Epidermal melanocyte (primary cell): ENCODE results near the gene RERE.

ENCODE experiments used
- DNase-seq: peaks from one replicate; pipeline ENCODE4 v3.0.0; 2011; ENCODE audit warnings: low spot score; ENCODE audit not compliant: insufficient read length

The RERE gene

GRCh38 chr1:8478566-8478965, 338.9 kb downstream of the RERE start:
- no peak for DNase-seq

- no peak for DNase-seq
These were observed 339.5 kb downstream of the RERE start for GRCh38 chr1:8477983-8478362.

GRCh38 chr1:8477166-8477982, 340.1 kb downstream of the RERE start:
- no peak for DNase-seq

GRCh38 chr1:8476006-8476405, 341.4 kb downstream of the RERE start:
- DNase-seq = no peak

GRCh38 chr1:8474369-8474768, 343.1 kb downstream of the RERE start:
- DNase-seq = no peak

- no peak for DNase-seq
These were observed 343.5 kb downstream of the RERE start for GRCh38 chr1:8473891-8474300.

GRCh38 chr1:8473121-8473875, 344.1 kb downstream of the RERE start:
- DNase-seq = no peak

GRCh38 chr1:8472668-8473067, 344.8 kb downstream of the RERE start:
- no peak for DNase-seq

- DNase-seq = no peak
These were observed 346.0 kb downstream of the RERE start for GRCh38 chr1:8471451-8471850.

- no peak for DNase-seq
These were observed 348.7 kb downstream of the RERE start for GRCh38 chr1:8468751-8469150.

GRCh38 chr1:8467308-8467707, 350.1 kb downstream of the RERE start:
- no peak for DNase-seq

- DNase-seq = no peak
These were observed 351.7 kb downstream of the RERE start for GRCh38 chr1:8465692-8466091.

GRCh38 chr1:8465013-8465412, 352.4 kb downstream of the RERE start:
- DNase-seq = no peak

- DNase-seq = no peak
These were observed 353.1 kb downstream of the RERE start for GRCh38 chr1:8464377-8464776.

- DNase-seq = peak; percentile 38
These were observed 354.1 kb downstream of the RERE start for GRCh38 chr1:8463144-8463927.

- DNase-seq = no peak
These were observed 355.0 kb downstream of the RERE start for GRCh38 chr1:8462371-8462892.

GRCh38 chr1:8461351-8462110, 355.9 kb downstream of the RERE start:
- DNase-seq = no peak

- no peak for DNase-seq
These were observed 356.7 kb downstream of the RERE start for GRCh38 chr1:8460784-8461183.

- DNase-seq = no peak
These were observed 357.3 kb downstream of the RERE start for GRCh38 chr1:8460132-8460544.

- DNase-seq = no peak
These were observed 358.8 kb downstream of the RERE start for GRCh38 chr1:8458607-8459006.
